ENCODE measurements around the gene RFNG.

The RFNG gene

GRCh38 chr17:82011617-82012187, 39.9 kb downstream of the RFNG start:
- TF ChIP-seq, protein P1, sequence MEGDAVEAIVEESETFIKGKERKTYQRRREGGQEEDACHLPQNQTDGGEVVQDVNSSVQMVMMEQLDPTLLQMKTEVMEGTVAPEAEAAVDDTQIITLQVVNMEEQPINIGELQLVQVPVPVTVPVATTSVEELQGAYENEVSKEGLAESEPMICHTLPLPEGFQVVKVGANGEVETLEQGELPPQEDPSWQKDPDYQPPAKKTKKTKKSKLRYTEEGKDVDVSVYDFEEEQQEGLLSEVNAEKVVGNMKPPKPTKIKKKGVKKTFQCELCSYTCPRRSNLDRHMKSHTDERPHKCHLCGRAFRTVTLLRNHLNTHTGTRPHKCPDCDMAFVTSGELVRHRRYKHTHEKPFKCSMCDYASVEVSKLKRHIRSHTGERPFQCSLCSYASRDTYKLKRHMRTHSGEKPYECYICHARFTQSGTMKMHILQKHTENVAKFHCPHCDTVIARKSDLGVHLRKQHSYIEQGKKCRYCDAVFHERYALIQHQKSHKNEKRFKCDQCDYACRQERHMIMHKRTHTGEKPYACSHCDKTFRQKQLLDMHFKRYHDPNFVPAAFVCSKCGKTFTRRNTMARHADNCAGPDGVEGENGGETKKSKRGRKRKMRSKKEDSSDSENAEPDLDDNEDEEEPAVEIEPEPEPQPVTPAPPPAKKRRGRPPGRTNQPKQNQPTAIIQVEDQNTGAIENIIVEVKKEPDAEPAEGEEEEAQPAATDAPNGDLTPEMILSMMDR (IDR thresholded peaks at IDR 0.05) = no peak

GRCh38 chr17:82010575-82011525, 40.8 kb downstream of the RFNG start:
- TF ChIP-seq, protein P1 (IDR thresholded peaks at IDR 0.05) = no peak

DNA sequence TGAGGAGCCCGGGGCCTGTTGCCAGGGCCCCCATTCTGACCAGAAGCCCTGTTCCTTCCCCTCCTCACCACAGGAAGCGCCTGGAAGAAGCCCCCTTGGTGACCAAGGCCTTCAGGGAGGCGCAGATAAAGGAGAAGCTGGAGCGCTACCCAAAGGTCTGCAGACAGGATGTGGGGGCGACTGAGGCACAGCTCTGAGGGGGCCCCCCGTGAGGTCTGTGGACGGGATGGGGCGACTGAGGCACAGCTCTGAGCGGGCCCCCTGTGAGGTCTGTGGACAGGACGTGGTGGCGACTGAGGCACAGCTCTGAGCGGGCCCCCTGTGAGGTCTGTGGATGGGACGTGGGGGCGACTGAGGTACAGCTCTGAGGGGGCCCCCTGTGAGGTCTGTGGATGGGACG, 42.2 kb downstream of the RFNG start:
- TF ChIP-seq, protein P1 (IDR thresholded peaks at IDR 0.05) = no peak

DNA sequence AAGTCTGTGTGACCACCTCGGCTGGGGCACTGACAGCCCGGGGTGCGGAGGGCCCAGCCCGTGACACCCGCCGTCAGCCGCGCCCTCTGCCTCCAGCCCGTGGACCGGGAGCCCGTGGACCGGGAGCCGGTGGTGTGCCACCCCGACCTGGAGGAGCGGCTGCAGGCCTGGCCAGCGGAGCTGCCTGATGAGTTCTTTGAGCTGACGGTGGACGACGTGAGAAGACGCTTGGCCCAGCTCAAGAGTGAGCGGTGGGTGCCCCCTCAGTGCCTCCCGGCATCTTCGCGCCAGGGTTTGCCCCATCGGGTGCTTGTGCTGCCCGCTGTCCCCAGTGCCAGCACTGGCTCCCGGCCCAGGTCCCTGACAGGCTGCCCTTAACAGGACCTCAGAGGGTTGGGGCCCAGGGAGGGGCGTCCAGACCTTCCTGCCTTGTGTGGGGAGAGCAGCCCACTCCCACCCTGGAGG, 42.6 kb downstream of the RFNG start:
- TF ChIP-seq, protein P1 (IDR thresholded peaks at IDR 0.05) = no peak

- TF ChIP-seq, protein P1 (IDR thresholded peaks at IDR 0.05) = no peak
Measured at GRCh38 chr17:82008258-82008940, 43.2 kb downstream of the RFNG start.

DNA sequence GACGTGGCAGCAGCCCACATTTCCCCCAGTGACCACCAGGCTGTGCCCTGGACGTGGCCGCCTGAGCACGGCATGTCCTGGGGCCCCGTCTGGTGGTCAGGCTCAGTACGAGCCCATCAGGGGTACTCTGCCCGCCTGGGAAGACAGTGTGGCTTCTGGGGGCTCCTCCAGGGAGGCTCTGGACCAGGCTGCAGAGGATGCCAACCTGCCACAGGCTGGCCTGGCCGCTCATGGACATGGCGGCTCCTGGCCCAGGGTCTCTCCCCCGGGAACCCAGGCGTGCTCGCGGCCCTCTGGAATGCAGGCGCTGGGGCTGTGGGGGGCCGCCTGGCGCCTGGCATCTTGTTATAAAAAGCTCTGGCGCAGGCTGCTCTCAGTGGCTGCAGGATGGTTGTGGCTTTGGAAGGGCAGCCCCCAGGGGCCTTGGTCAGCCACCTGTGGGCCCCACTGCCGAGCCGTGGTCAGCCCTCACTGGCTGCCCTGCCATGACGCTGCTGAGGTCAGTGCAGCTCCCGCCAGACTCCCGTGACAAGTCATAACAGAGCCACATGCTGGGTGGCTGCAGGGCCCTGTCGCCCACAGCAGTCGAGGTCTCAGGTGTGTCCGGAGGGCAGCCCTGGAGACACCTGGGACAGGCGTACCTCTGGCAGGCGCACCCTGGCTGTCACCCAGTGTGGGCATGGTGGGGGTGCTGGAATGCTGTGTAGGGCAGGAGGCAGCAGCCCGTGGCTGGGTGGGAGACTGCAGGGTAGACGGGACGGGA, 43.9 kb downstream of the RFNG start:
- TF ChIP-seq, protein P1 (IDR thresholded peaks at IDR 0.05) = no peak

DNA sequence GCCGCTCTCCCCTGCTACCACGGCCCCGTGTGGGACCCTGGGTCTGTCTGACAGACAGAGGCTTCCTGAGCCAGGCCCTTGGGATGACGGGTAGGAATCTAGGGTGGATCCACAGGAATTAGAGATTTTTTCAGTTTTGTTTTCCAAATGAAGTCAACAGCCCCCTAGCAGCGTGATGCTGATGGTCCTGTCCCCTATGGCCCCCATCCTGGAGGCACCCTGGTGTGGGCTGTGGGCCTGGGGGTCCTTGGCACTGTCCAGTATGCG, 44.5 kb downstream of the RFNG start:
- TF ChIP-seq, protein P1 (IDR thresholded peaks at IDR 0.05) = no peak

Data from LNCAP (cell line).